Measurements from ENCODE around the gene SIX6. TPM values are rescaled to one million over a fixed set of nuclear protein-coding genes. Genes with fewer than 3 reads are reported as not detected.
"Not testable (repeated sequence)": the region's sequence is repeated elsewhere in the genome, so short reads cannot be mapped to it uniquely, and the experiment has no call there.

The SIX6 gene
- not detected for total RNA-seq
- long read RNA-seq = 0 reads

DNA sequence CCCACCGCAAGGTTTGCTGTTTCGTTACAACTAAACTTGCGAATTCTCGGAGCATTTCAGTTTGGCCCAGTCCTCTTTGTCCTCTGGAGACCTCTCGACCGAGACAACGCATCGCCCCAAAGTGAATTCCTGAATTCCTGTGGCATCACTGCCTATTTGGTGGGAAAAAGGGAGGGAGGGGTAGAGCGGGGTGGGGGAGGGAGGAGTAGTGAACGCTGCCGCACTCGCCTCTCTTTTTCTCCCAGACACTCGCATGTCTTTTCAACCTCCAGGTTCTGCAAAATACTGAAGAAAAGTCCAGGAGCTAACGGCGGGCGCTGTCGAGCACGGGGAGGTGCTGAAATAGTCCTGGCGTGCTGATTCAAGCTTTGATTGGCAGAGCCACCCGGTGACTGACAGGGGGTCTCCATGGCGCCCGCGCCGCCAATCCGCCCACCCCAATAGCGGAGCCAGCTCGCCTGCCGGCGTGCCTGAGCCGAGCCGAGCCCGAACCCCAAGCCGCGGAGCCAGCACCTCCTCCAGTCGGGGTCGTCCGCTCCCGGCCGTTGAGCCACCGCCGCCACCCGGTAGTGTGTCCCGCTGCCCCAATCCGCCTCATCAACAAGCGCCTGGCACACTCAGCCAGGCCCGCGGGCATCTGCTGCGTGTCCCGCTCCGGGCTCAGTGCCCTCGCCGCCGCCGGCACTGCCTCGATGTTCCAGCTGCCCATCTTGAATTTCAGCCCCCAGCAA, at the start of gene SIX6:
SIX6 (plus strand) TSS at position 440 of the 731 bp plus-strand sequence; CDS start at position 693, 253 bp downstream.
- intact Hi-C loops (cut with DNase I) = no loop called here
- ATAC-seq (no peak), DNase-seq (no peak)

GRCh38 chr14:60480248-60480647, 28.7 kb upstream of the SIX6 start:
- DNase-seq; intact Hi-C loops (cut with DNase I); ATAC-seq: not testable (repeated sequence)

DNA sequence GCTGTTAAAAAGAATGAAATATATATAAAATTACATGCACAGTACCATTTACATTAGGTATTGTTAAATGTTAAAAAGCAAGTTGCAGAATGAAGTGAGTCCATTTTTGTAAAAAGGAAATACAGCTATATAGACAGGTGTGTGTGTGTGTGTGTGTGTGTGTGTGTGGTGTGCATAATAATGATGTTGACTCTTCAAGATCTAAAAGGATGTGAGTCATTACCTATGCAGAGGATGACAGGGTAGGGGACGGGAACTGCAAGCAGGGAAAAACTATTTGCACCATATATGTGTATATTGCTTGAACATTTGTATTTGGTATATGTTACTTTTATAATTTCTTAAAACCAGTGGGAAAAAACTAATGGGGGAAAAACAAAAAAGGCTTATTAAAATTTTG, 26.2 kb upstream of the SIX6 start:
- no peak for ATAC-seq
- no peak for DNase-seq
- intact Hi-C loops (cut with DNase I) = no loop called here

GRCh38 chr14:60485057-60485597, 23.8 kb upstream of the SIX6 start:
- intact Hi-C loops (cut with DNase I) = no loop called here
- DNase-seq (no peak), ATAC-seq (no peak)

DNA sequence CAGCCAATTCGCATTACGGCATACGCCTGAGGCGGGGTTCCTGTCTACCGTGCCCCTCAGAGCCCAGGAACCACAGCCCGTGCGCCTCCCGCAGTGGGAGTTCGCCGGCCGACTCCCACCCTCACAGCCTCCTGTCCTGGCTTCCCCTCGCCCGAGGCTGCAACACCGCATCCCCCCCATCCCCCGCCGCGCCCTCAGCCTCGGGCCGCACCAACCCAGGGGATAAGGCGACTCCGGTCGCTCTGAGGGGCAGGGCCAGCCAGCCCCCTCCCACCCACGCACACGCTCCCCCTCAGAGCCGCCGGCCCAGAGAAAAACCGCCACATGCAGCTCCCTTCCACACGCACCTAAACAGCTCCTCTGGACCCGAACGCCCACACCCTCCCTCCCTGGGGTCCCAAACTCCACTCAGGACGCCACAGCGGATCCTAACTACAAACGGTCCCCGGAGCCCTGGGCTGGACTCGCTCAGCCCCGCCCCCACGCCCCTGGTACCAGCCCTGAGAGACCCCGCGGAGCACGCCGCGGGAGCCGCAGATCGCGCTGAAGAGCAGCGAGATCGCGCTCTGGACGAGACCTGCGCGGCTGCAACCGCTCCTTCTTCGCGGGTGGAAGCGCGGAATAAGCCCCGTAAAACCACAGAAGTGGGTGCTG, 23.2 kb upstream of the SIX6 start, which contains the start of gene C14orf39:
C14orf39 (minus strand) TSS at position 466 of the 654 bp plus-strand sequence. CDS start 985 bp downstream, outside the sequence.
- ATAC-seq = no peak
- intact Hi-C loops (cut with DNase I) = no loop called here

DNA sequence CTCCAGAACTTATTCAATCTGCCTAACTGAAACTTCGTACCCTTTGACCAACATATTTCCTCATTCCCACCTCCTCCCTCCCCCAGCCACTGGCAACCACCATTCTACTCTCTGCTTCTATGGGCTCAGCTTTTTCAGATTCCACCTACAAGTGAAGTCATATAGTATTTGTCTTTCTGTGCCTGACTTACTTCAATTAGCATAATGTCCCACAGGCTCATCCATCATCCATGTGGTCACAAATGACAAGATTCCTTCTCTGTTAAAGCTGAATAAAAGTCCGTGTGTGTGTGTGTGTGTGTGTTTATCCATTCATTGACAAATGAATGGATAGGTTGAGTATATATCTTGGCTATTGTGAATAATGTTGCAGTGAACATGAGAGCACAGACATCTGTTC, 21.7 kb upstream of the SIX6 start:
- no peak for DNase-seq
- no peak for ATAC-seq
- intact Hi-C loops (cut with DNase I) = no loop called here

More for the DNA sequence above, 23.2 kb upstream of the SIX6 start, which contains the start of gene C14orf39:
- no peak for DNase-seq

DNA sequence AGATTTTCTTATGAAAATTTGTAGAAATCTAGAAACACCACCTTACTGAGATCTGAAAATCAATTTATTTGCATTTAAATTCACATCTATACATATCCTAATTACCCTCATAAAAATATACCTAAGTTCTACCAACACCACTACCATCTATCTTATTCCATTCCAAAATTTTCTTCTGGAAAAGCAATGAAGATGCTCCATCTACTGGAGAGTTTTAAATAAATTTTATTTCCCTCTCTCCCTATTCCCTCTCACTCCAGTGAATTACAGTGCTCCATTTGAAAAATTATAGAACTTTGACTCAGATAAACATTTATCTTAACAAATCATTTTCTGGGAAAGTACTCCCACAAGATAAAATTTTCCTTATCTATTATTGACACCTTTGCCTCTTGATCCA, 20.8 kb upstream of the SIX6 start:
- ATAC-seq = no peak
- DNase-seq = no peak
- intact Hi-C loops (cut with DNase I) = no loop called here

GRCh38 chr14:60490270-60490669, 18.7 kb upstream of the SIX6 start:
- intact Hi-C loops (cut with DNase I) = no loop called here
- ATAC-seq = no peak
- DNase-seq = no peak

- no peak for DNase-seq
- ATAC-seq = no peak
- intact Hi-C loops (cut with DNase I) = no loop called here
Observed at GRCh38 chr14:60495946-60496345, 13.0 kb upstream of the SIX6 start.

DNA sequence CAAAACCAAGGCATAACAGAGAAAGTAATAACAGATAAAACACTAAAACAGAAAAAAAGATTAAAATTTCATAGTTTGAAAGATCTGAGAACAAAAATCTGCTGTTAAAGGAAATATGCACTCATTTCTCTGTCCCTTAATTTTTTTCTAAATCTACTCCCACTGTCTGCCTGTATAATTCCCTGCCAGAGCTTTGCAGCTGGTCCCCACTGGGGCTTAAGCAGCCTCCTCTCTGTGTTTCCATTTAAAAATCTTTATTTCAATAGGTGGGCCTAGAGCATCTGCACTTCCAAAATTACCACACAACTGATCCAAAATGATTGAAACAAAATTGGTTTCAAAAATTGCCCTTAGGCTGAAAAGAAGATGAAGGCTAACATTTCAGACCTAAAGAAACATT, 6.4 kb upstream of the SIX6 start:
- ATAC-seq (no peak), DNase-seq (no peak)
- intact Hi-C loops (cut with DNase I) = no loop called here

DNA sequence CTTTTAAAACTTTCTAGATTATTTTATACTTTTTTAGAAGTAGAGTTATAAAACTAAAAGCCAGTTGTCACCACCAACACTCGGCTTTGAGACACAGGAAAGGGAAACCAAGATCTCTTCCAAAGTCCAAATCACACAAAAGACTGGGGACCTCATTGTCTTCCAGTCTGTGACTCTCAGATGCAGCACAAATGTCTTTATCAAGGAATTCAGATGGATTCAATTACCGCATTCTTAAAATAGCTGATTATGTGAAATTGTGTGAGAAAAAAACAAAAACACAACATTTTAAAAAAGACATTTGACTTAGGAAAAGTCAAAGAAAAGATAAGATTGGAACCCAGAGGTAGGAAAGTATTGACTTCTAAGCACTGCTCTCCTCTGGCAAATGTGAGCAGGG, 3.5 kb upstream of the SIX6 start:
- no peak for ATAC-seq
- DNase-seq = no peak
- intact Hi-C loops (cut with DNase I) = no loop called here

- no peak for DNase-seq
- ATAC-seq = no peak
- intact Hi-C loops (cut with DNase I) = no loop called here
Observed at GRCh38 chr14:60506010-60506409, 2.9 kb upstream of the SIX6 start.

- DNase-seq (no peak), ATAC-seq (no peak)
- intact Hi-C loops (cut with DNase I) = no loop called here
Observed at GRCh38 chr14:60506462-60506984, 2.4 kb upstream of the SIX6 start.

DNA sequence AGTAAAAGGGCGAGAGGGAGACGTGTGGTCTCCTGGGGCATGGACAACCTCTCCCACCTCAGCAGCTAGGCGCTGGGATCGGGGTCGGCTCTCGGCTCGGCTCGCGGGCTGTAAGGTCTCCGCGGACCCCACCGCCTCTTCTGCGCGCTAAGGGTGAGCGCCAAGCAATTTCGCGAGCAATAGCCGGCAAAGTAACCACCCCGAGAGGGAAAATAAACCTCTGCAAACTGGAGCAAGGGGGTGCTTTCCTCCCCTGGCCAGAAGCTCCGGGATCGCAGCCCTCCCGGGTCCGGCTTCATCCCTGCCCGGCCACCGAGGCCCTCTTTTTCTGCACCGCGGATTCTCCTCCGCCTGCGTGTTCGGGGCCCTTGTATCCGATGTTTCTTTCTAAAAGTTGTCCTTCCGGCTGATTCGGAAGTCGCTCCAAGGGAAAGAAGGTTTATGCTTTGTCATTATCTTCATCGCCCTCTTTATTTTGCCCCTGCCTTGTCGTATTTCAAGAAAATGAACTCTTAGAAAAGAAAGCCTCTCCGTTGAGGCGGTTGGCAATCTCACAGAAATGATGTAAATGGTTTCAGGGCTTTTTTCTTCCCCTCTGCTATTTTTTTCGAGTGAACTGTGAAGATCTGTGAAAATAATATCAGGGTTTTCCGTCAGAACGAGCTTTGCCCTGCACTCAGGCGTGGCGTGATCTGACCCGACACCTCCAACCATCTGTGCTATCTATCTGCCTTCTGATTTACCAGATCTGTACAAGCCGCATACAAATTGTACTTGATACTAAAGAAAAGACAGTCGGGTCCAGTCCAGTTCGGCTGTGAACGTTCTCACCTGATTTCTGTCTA, 1.7 kb upstream of the SIX6 start:
- ATAC-seq = no peak
- intact Hi-C loops (cut with DNase I) = no loop called here
- DNase-seq = no peak

- intact Hi-C loops (cut with DNase I) = no loop called here
- no peak for DNase-seq
- ATAC-seq = no peak
Observed at GRCh38 chr14:60508363-60508706, 611 bp upstream of the SIX6 start.

DNA sequence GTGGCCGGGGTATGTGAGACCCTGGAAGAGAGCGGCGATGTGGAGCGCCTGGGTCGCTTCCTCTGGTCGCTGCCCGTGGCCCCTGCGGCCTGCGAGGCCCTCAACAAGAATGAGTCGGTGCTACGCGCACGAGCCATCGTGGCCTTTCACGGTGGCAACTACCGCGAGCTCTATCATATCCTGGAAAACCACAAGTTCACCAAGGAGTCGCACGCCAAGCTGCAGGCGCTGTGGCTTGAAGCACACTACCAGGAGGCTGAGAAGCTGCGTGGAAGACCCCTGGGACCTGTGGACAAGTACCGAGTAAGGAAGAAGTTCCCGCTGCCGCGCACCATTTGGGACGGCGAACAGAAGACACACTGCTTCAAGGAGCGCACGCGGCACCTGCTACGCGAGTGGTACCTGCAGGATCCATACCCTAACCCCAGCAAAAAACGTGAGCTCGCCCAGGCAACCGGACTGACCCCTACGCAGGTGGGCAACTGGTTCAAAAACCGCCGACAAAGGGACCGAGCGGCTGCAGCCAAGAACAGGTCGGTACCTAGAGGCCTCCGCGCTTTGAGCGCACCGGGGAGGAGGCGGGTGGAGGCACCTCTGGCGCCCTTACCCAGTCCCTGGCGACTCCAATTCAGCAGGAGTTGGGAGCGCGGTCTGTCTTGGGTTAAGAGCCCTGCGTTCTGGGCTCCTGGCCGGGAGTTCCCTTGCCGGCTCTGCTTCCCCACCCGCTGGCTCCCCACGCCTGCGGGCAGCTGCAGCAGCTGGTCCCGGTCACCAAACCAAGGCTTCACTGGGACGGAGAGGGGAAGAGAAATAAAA, 700 bp downstream of the SIX6 start:
- ATAC-seq (no peak), DNase-seq (no peak)
- intact Hi-C loops (cut with DNase I) = no loop called here

GRCh38 chr14:60510254-60510950, 1.5 kb downstream of the SIX6 start:
- ATAC-seq (no peak), DNase-seq (no peak)
- intact Hi-C loops (cut with DNase I) = no loop called here

DNA sequence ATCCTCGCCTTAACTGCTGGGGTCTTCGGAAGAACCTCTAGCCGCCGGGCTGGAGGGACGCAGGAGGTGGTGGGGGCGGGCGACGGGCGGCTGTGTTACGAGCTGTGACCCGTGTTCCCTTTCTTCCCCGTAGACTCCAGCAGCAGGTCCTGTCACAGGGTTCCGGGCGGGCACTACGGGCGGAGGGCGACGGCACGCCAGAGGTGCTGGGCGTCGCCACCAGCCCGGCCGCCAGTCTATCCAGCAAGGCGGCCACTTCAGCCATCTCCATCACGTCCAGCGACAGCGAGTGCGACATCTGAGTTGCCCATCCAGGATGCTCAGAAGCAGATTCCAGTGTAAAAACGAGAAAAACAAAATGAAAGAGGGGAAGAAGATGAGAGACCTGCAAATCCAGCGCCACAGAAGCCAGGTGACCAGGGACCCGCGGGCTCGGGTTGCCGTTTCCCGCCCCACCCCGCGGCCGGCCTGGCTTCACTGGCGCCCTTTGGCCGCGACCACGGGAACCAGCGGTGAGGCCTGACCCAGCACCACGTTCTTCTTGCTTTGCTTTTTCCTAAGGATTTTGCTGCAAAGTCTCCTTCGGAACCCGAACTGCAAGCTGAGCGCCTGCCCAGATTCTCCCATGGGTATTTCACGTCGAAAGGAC, 2.1 kb downstream of the SIX6 start:
- DNase-seq = no peak
- intact Hi-C loops (cut with DNase I) = no loop called here
- no peak for ATAC-seq

Measured in left cardiac atrium (tissue), 4 donors.